Osteoblast (primary cell): ENCODE results near the gene BCAS3. TPM values are rescaled to one million over a fixed set of nuclear protein-coding genes. Genes with fewer than 3 reads are reported as not detected.

Experiments
- DNase-seq: peaks from one replicate; pipeline ENCODE4 v3.0.0; 2011; ENCODE audit warnings: low spot score, mixed read lengths; ENCODE audit not compliant: insufficient read length; ENCODE audit errors: missing footprints
- H2AFZ ChIP-seq: 2 replicates; pipeline ENCODE4 v1.6.0; 2011; ENCODE audit warnings: mild to moderate bottlenecking, low read length
- H3K27ac ChIP-seq: 2 replicates; pipeline ENCODE4 v1.5.1; 2011; ENCODE audit warnings: mild to moderate bottlenecking, low read depth, low read length, moderate library complexity
- H3K27me3 ChIP-seq: 2 replicates; pipeline ENCODE4 v1.6.0; 2012; ENCODE audit warnings: mild to moderate bottlenecking, control low read depth, inconsistent platforms, low read length, moderate library complexity; ENCODE audit not compliant: insufficient read depth
- H3K36me3 ChIP-seq: 2 replicates; pipeline ENCODE4 v1.5.1; 2011; ENCODE audit warnings: mild to moderate bottlenecking, low read length, control low read depth, moderate library complexity; ENCODE audit not compliant: insufficient read depth
- H3K4me1 ChIP-seq: 2 replicates; pipeline ENCODE4 v1.5.1; 2011; ENCODE audit warnings: mild to moderate bottlenecking, low read length, control low read depth, moderate library complexity; ENCODE audit not compliant: insufficient read depth
- H3K4me2 ChIP-seq: 2 replicates; pipeline ENCODE4 v1.6.0; 2011; ENCODE audit warnings: mild to moderate bottlenecking, low read length; ENCODE audit not compliant: insufficient read depth
- H3K4me3 ChIP-seq: fragments of 200-600 bp; sonication (generic); 3 replicates; pipeline ENCODE4 v1.5.1; 2012; ENCODE audit warnings: mild to moderate bottlenecking, low read length, inconsistent platforms; ENCODE audit not compliant: insufficient read depth
- H3K79me2 ChIP-seq: 2 replicates; pipeline ENCODE4 v1.6.0; 2012; ENCODE audit warnings: mild to moderate bottlenecking, low read length, control low read depth, inconsistent platforms; ENCODE audit not compliant: insufficient read depth
- H3K9me3 ChIP-seq: 2 replicates; pipeline ENCODE4 v1.5.1; 2011; ENCODE audit warnings: low read depth, low read length, control low read depth
- H4K20me1 ChIP-seq: 2 replicates; pipeline ENCODE4 v1.6.0; 2012; ENCODE audit warnings: mild to moderate bottlenecking, low read length, control low read depth; ENCODE audit not compliant: insufficient read depth
- CTCF ChIP-seq: IDR thresholded peaks from 2 replicates; pipeline ENCODE4 v1.5.1; 2011; ENCODE audit warnings: mild to moderate bottlenecking, low read depth, low read length, moderate library complexity; ENCODE audit errors: extremely low read depth
- total RNA-seq: library from RNA; depleted of rRNA; stranded (reverse); fragments of >200 nt; gene quantifications from 2 replicates; pipeline ENCODE4 v1.2.3, GENCODE V29; 2012

The BCAS3 gene
- total RNA-seq, 1 donor = 31.5 TPM

GRCh38 chr17:60888812-60889709 is 211.4 kb downstream of the BCAS3 start:
- no peaks in the 10 kb centered on the region for H3K27me3 ChIP-seq
- peak overlapping the region; percentile 60 for H2AFZ ChIP-seq
- no peak for TF ChIP-seq CTCF
- H3K79me2 ChIP-seq = no peaks in the 10 kb centered on the region
- H4K20me1 ChIP-seq = no peaks in the 10 kb centered on the region
- no peaks in the 10 kb centered on the region for H3K9me3 ChIP-seq
- peaks cover 12% of the 10 kb centered on the region for H3K4me1 ChIP-seq
- H3K36me3 ChIP-seq = no peaks in the 10 kb centered on the region
- peak; percentile 63 for DNase-seq
- peak overlapping the region; percentile 62 for H3K27ac ChIP-seq
- no peak overlapping the region for H3K4me3 ChIP-seq
- peak overlapping the region; percentile 14 for H3K4me2 ChIP-seq

- Histone ChIP-seq H3K4me3 (no peak overlapping the region), H3K27me3 (no peaks in the 10 kb centered on the region), H3K27ac (no peak overlapping the region), H3K4me1 (peaks cover 12% of the 10 kb centered on the region), H3K4me2 (no peak overlapping the region), H3K79me2 (no peaks in the 10 kb centered on the region), H3K36me3 (no peaks in the 10 kb centered on the region), H3K9me3 (no peaks in the 10 kb centered on the region), H4K20me1 (no peaks in the 10 kb centered on the region), H2AFZ (no peak overlapping the region)
- no peak for TF ChIP-seq CTCF
- no peak for DNase-seq
These were observed 213.5 kb downstream of the BCAS3 start for GRCh38 chr17:60891149-60891548.

- no peak overlapping the region for H3K27ac ChIP-seq
- no peak for TF ChIP-seq CTCF
- H3K9me3 ChIP-seq = peaks cover 1% of the 10 kb centered on the region
- H3K4me2 ChIP-seq = no peak overlapping the region
- H3K4me1 ChIP-seq = peaks cover 12% of the 10 kb centered on the region
- no peak overlapping the region for H2AFZ ChIP-seq
- H3K4me3 ChIP-seq = no peak overlapping the region
- no peaks in the 10 kb centered on the region for H3K27me3 ChIP-seq
- no peaks in the 10 kb centered on the region for H4K20me1 ChIP-seq
- H3K36me3 ChIP-seq = no peaks in the 10 kb centered on the region
- DNase-seq = no peak
- no peaks in the 10 kb centered on the region for H3K79me2 ChIP-seq
These were observed 215.8 kb downstream of the BCAS3 start for GRCh38 chr17:60893475-60893874.

GRCh38 chr17:60896996-60897395 is 219.3 kb downstream of the BCAS3 start:
- Histone ChIP-seq H3K4me1 (peaks cover 11% of the 10 kb centered on the region), H3K79me2 (no peaks in the 10 kb centered on the region), H2AFZ (no peak overlapping the region), H3K4me2 (no peak overlapping the region), H3K36me3 (no peaks in the 10 kb centered on the region), H4K20me1 (no peaks in the 10 kb centered on the region), H3K4me3 (no peak overlapping the region), H3K27ac (no peak overlapping the region), H3K9me3 (peaks cover 1% of the 10 kb centered on the region), H3K27me3 (no peaks in the 10 kb centered on the region)
- DNase-seq = no peak
- TF ChIP-seq CTCF = no peak
